GM21723 (cell line): ENCODE measurements around the gene ZNF516.

ENCODE experiments used
- ATAC-seq: cut with Tn5 transposase; IDR thresholded peaks from one replicate; pipeline ENCODE4 v1.9.1; 2021; ENCODE audit warnings: mild to moderate bottlenecking, moderate library complexity; ENCODE audit not compliant: unreplicated experiment

The ZNF516 gene

GRCh38 chr18:76442413-76443171 lies 52.5 kb downstream of the ZNF516 start:
- ATAC-seq, result no peak

GRCh38 chr18:76441668-76442412 lies 53.2 kb downstream of the ZNF516 start:
- no peak for ATAC-seq

- ATAC-seq, result no peak
These were observed 53.9 kb downstream of the ZNF516 start for GRCh38 chr18:76441002-76441667.

- no peak for ATAC-seq
These were observed 57.1 kb downstream of the ZNF516 start for GRCh38 chr18:76437910-76438309.

GRCh38 chr18:76437011-76437410 lies 58.0 kb downstream of the ZNF516 start:
- no peak for ATAC-seq

- no peak for ATAC-seq
These were observed 58.7 kb downstream of the ZNF516 start for GRCh38 chr18:76436342-76436741.

- no peak for ATAC-seq
These were observed 59.6 kb downstream of the ZNF516 start for GRCh38 chr18:76435316-76435989.

GRCh38 chr18:76434452-76434851 lies 60.6 kb downstream of the ZNF516 start:
- ATAC-seq, result no peak

GRCh38 chr18:76433788-76434187 lies 61.3 kb downstream of the ZNF516 start:
- no peak for ATAC-seq

GRCh38 chr18:76432970-76433767 lies 61.9 kb downstream of the ZNF516 start:
- ATAC-seq, result no peak

- no peak for ATAC-seq
These were observed 62.7 kb downstream of the ZNF516 start for GRCh38 chr18:76432274-76432755.

GRCh38 chr18:76431437-76432273 lies 63.4 kb downstream of the ZNF516 start:
- ATAC-seq, result no peak

- ATAC-seq, result no peak
These were observed 64.4 kb downstream of the ZNF516 start for GRCh38 chr18:76430636-76431035.

- ATAC-seq, result no peak
These were observed 65.5 kb downstream of the ZNF516 start for GRCh38 chr18:76429262-76430126.

GRCh38 chr18:76428396-76429261 lies 66.4 kb downstream of the ZNF516 start:
- no peak for ATAC-seq

- no peak for ATAC-seq
These were observed 68.2 kb downstream of the ZNF516 start for GRCh38 chr18:76426737-76427305.
